ENCODE results near the gene COL16A1. TPM values are rescaled to one million over a fixed set of nuclear protein-coding genes. Genes with fewer than 3 reads are reported as not detected.
A peak's percentile ranks its signal among the peaks of the same experiment; 100 is the strongest.

Gene COL16A1
- total and polyA plus RNA-seq, 2 of the 4 experiments (the other 2 are of a cell fraction) = 34.2 to 62.8 TPM

DNA sequence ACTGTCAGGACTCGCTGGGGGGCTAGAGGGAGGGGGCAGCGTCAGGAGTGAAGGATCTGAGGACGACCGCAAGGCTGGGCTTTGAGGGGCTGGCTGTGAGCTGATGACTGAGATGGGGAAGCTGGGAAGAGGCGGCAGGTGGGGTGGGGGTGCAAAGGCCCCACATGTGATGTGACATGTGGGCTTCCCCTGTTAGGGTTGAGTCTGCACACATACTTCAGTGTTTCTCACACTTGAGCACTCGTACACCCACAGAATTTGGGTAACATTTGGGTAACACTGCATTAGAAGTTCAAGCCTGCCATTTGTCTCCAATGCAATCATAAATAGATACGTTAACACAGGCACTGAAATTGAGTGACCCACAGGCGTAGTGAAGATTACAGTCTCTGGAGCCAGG is 16.2 kb downstream of the COL16A1 start:
- peak overlapping the region; percentile 56 for H2AK9ac ChIP-seq (replicated peaks; ENCODE audit: low read depth, low read length, poor library complexity)

More for the DNA sequence above, 16.2 kb downstream of the COL16A1 start:
- peak overlapping the region; percentile 49; the same call in 1 of the 2 replicates for H3K18ac ChIP-seq (ENCODE audit: low read depth, low read length)
- H4K5ac ChIP-seq (ENCODE audit: low read depth, low read length) = peak overlapping the region; percentile 28
- in situ Hi-C loops (cut with MboI; ENCODE audit: low sequenced_read_pairs) (no loop called here), dilution Hi-C loops (cut with HindIII; ENCODE audit: low sequenced_read_pairs, unreplicated experiment) (no loop called here), intact Hi-C loops (cut with micrococcal nuclease) (no loop called here)
- TSS peak; percentile 75 for BruUV-seq (replicated peaks)
- no peaks in the 10 kb centered on the region for H3K9me3 ChIP-seq (ENCODE audit: control insufficient read depth, insufficient read depth, low read length)
- H3K27ac ChIP-seq (ENCODE audit: insufficient read depth, low read length) = peak overlapping the region; percentile 57; the same call in 1 of the 2 replicates
- WGBS, 2 experiments (ENCODE audit: extremely low coverage in 2 of 2, insufficient read length in 1 of 2) = 74% methylated on average over 3 of the region's 8 CpGs; no CpG with 5 or more reads in 1 of the 2 experiments
- CTCF ChIA-PET = no interaction called here
- H3K27me3 ChIP-seq (ENCODE audit: control insufficient read depth, insufficient read depth, low read length) = no peaks in the 10 kb centered on the region
- H3K9ac ChIP-seq (ENCODE audit: low read depth, low read length) = no peak overlapping the region
- H3K14ac ChIP-seq (replicated peaks; ENCODE audit: low read depth, low read length) = no peak overlapping the region
- no peak overlapping the region for H3K56ac ChIP-seq (ENCODE audit: extremely low read depth, insufficient read depth, low read length)
- H2BK15ac ChIP-seq (ENCODE audit: low read depth, low read length) = peak overlapping the region; percentile 42; the same call in 1 of the 3 replicates
- TF ChIP-seq BHLHE40 (IDR thresholded peaks at IDR 0.05; ENCODE audit: low read depth, low read length) (no peak), CEBPB (IDR thresholded peaks at IDR 0.05; ENCODE audit: low read depth, low read length) (no peak), MXI1 (IDR thresholded peaks at IDR 0.05; ENCODE audit: borderline replicate concordance, low read depth, low read length) (no peak), RAD21 (IDR thresholded peaks at IDR 0.05; ENCODE audit: low read length) (no peak), CHD1 (IDR thresholded peaks at IDR 0.05; ENCODE audit: low read depth, low read length) (no peak), MAZ (IDR thresholded peaks at IDR 0.05; ENCODE audit: borderline replicate concordance, low read depth, low read length) (no peak), USF2 (IDR thresholded peaks at IDR 0.05; ENCODE audit: low read depth, low read length) (no peak)
- TF ChIP-seq, protein P1, sequence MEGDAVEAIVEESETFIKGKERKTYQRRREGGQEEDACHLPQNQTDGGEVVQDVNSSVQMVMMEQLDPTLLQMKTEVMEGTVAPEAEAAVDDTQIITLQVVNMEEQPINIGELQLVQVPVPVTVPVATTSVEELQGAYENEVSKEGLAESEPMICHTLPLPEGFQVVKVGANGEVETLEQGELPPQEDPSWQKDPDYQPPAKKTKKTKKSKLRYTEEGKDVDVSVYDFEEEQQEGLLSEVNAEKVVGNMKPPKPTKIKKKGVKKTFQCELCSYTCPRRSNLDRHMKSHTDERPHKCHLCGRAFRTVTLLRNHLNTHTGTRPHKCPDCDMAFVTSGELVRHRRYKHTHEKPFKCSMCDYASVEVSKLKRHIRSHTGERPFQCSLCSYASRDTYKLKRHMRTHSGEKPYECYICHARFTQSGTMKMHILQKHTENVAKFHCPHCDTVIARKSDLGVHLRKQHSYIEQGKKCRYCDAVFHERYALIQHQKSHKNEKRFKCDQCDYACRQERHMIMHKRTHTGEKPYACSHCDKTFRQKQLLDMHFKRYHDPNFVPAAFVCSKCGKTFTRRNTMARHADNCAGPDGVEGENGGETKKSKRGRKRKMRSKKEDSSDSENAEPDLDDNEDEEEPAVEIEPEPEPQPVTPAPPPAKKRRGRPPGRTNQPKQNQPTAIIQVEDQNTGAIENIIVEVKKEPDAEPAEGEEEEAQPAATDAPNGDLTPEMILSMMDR (conservative IDR thresholded peaks at IDR 0.05; ENCODE audit: low read depth, low read length) = no peak
- peaks cover 41% of the 10 kb centered on the region for H3K4me1 ChIP-seq (ENCODE audit: control insufficient read depth, insufficient read depth, low read length)
- peak overlapping the region; percentile 20 for H2BK120ac ChIP-seq (ENCODE audit: low read depth, low read length)
- no peak overlapping the region for H3K4me3 ChIP-seq (ENCODE audit: insufficient read depth, low read depth, low read length)
- H3K4ac ChIP-seq (ENCODE audit: low read depth, low read length) = 0 out of 2 replicates have a peak overlapping the region, but pooled peaks have one; percentile 15
- peak overlapping the region; percentile 65; the same call in 1 of the 2 replicates for H2BK20ac ChIP-seq (ENCODE audit: low read depth, low read length)
- no peak for DNase-seq
- H3K9me1 ChIP-seq (ENCODE audit: insufficient read depth, low read length) = peaks cover 25% of the 10 kb centered on the region
- no peak overlapping the region for H2AFZ ChIP-seq (replicated peaks; ENCODE audit: low read length, poor library complexity)
- peaks cover 11 to 57% of the 10 kb centered on the region in 2 experiments; a peak in 3 of 4 replicates for H3K79me1 ChIP-seq (ENCODE audit: low read depth in 1 of 2, low read length in 2 of 2)
- peak overlapping the region; percentile 24; the same call in 1 of the 2 replicates for H4K91ac ChIP-seq (ENCODE audit: insufficient read depth, low read depth, low read length)
- peaks cover 72% of the 10 kb centered on the region for H3K36me3 ChIP-seq (ENCODE audit: control insufficient read depth, insufficient read depth, low read length)
- H2BK5ac ChIP-seq (ENCODE audit: low read depth, low read length, poor library complexity, severe bottlenecking) = no peak overlapping the region
- H4K8ac ChIP-seq (ENCODE audit: low read depth in 2 of 2, low read length in 2 of 2) = no peak overlapping the region; a peak in 1 of 4 replicates
- POLR2A ChIA-PET (ENCODE audit: unreplicated experiment) = no interaction called here
- H3K4me2 ChIP-seq (ENCODE audit: low read depth, low read length) = no peak overlapping the region
- H4K20me1 ChIP-seq (ENCODE audit: insufficient read depth, low read length) = no peaks in the 10 kb centered on the region
- peak overlapping the region; percentile 20 for H2AK5ac ChIP-seq (ENCODE audit: low read depth, low read length)
- ATAC-seq (ENCODE audit: low read depth) = no peak
- peak overlapping the region; percentile 41; the same call in 1 of the 2 replicates for H3K23ac ChIP-seq (ENCODE audit: low read depth, low read length)

All from IMR-90 (cell line).